ENCODE data around the gene NCAPH2. TPM values are rescaled to one million over a fixed set of nuclear protein-coding genes. Genes with fewer than 3 reads are reported as not detected.

Gene NCAPH2
- total RNA-seq, 2 donors from 2014 or later: 120 to 141 TPM

DNA sequence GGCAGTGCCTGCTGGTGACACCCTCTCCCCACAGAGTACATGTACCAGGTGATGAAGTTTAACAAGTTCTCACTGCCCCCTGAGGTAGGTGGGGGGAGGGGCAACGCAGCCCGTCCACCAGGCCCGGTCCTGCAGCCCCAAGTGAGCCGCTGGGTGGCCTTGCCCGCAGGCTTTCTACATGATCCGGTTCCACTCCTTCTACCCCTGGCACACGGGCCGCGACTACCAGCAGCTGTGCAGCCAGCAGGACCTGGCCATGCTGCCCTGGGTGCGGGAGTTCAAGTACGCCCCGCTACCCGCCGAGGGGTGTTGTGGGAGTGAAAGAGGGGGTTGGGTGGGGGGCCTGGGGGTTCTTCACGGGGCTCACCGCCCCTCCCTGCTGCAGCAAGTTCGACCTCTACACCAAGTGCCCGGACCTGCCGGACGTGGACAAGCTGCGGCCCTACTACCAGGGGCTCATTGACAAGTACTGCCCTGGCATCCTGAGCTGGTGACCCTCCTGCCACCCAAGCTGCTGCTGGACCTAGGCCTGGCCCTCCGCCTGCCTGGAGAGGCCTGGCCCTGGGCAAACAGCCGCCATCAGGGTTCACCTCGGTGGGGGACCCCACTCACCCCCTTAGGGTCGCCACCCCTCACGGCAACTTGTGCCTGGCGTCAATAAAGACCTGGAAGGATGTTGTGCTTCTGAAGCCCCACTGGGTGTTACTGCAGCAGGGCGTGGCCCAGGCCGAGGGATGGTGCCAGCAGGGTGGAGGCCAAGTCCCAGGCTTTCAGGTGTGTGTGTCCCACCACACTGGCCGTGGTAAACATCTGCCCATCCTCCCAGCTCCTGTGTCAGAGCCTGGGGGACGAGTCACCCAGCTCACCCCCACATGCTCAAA lies 18.4 kb upstream of the NCAPH2 start:
- no peaks in the 10 kb centered on the region for H3K36me3 Mint-ChIP-seq (ENCODE audit: insufficient read depth in 2 of 2)

GRCh38 chr22:50490531-50491308 lies 17.3 kb upstream of the NCAPH2 start:
- H3K4me1 Mint-ChIP-seq (ENCODE audit: low read depth): peaks cover 8% of the 10 kb centered on the region
- DNase-seq: no peak
- no peaks in the 10 kb centered on the region for H3K36me3 Mint-ChIP-seq (ENCODE audit: insufficient read depth in 2 of 2)
- no peaks in the 10 kb centered on the region for H3K27me3 Mint-ChIP-seq (ENCODE audit: low read depth)
- H3K9me3 Mint-ChIP-seq: no peaks in the 10 kb centered on the region
- H3K4me3 Mint-ChIP-seq: peak overlapping the region; percentile 52 to 58
- peak overlapping the region; percentile 79 for H3K27ac Mint-ChIP-seq
- peak in 1 of 2 donors; percentile 39 for ATAC-seq (replicated peaks in 1 of 2)

More for the DNA sequence above, 18.4 kb upstream of the NCAPH2 start:
- peaks cover 8% of the 10 kb centered on the region for H3K4me1 Mint-ChIP-seq (ENCODE audit: low read depth)
- no peak overlapping the region for H3K4me3 Mint-ChIP-seq
- no peak overlapping the region for H3K27ac Mint-ChIP-seq
- H3K9me3 Mint-ChIP-seq: no peaks in the 10 kb centered on the region
- DNase-seq (no peak), ATAC-seq (replicated peaks in 1 of 2) (no peak)
- no peaks in the 10 kb centered on the region for H3K27me3 Mint-ChIP-seq (ENCODE audit: low read depth)

DNA sequence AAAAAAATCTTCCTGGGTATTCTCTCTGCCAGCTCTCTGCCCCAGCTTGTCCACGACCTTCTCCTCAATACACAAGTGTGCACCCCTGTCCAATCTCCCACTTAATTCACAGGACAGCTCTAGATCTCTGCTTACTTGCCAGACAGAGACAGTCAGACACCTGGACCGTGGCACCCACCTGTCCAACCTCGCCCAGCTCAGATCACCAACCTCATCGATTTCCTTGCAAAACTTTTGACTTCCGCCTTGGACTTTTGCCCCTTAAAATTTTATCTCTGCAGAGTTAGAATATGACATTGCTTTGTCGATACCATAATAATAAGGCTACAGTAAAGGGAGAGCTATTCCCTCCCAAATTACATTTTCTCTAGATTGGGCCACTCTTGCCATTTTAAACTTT lies 10.9 kb upstream of the NCAPH2 start:
- DNase-seq: no peak
- Mint-ChIP-seq H3K4me1 (ENCODE audit: low read depth) (peaks cover 6% of the 10 kb centered on the region), H3K27ac (no peak overlapping the region), H3K27me3 (ENCODE audit: low read depth) (no peaks in the 10 kb centered on the region), H3K9me3 (no peaks in the 10 kb centered on the region), H3K36me3 (ENCODE audit: insufficient read depth in 2 of 2) (no peaks in the 10 kb centered on the region), H3K4me3 (no peak overlapping the region)
- no peak for ATAC-seq (replicated peaks in 1 of 2)

- Mint-ChIP-seq H3K27me3 (ENCODE audit: low read depth) (no peaks in the 10 kb centered on the region), H3K36me3 (ENCODE audit: insufficient read depth in 2 of 2) (no peaks in the 10 kb centered on the region), H3K4me1 (ENCODE audit: low read depth) (peaks cover 6% of the 10 kb centered on the region), H3K9me3 (no peaks in the 10 kb centered on the region), H3K27ac (no peak overlapping the region), H3K4me3 (no peak overlapping the region)
- ATAC-seq (replicated peaks in 1 of 2): peak; percentile 81 to 86
- peak; percentile 73 to 74 for DNase-seq
Observed at GRCh38 chr22:50498322-50498890, 9.6 kb upstream of the NCAPH2 start.

GRCh38 chr22:50500452-50500851 lies 7.6 kb upstream of the NCAPH2 start:
- ATAC-seq (replicated peaks in 1 of 2) (no peak), DNase-seq (no peak)
- H3K9me3 Mint-ChIP-seq: no peaks in the 10 kb centered on the region
- no peaks in the 10 kb centered on the region for H3K27me3 Mint-ChIP-seq (ENCODE audit: low read depth)
- no peaks in the 10 kb centered on the region for H3K36me3 Mint-ChIP-seq (ENCODE audit: insufficient read depth in 2 of 2)
- H3K27ac Mint-ChIP-seq: no peak overlapping the region
- peaks cover 6% of the 10 kb centered on the region for H3K4me1 Mint-ChIP-seq (ENCODE audit: low read depth)
- H3K4me3 Mint-ChIP-seq: no peak overlapping the region

DNA sequence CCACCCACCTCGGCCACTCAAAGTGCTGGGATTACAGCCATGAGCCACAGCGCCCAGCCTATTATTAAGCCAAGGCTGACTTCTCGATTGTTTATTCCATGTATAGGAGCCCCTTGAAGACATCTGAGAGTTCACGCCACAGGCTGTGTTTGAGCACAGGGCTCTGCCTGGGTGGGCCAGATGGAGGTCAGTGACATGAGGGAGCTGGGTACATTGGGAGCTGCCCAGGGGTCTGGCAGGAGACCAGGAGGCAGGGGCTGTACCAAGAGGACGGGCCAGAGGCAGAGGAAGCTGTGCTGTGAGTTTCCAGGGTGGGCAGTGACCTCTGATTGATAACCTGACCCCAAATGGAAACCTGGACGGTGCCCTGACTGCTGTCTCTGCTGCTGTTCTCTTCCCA lies 5.9 kb upstream of the NCAPH2 start:
- Mint-ChIP-seq H3K4me3 (no peak overlapping the region), H3K27ac (no peak overlapping the region), H3K9me3 (no peaks in the 10 kb centered on the region), H3K4me1 (ENCODE audit: low read depth) (peaks cover 6% of the 10 kb centered on the region), H3K27me3 (ENCODE audit: low read depth) (no peaks in the 10 kb centered on the region), H3K36me3 (ENCODE audit: insufficient read depth in 2 of 2) (no peaks in the 10 kb centered on the region)
- DNase-seq (no peak), ATAC-seq (replicated peaks in 1 of 2) (no peak)

DNA sequence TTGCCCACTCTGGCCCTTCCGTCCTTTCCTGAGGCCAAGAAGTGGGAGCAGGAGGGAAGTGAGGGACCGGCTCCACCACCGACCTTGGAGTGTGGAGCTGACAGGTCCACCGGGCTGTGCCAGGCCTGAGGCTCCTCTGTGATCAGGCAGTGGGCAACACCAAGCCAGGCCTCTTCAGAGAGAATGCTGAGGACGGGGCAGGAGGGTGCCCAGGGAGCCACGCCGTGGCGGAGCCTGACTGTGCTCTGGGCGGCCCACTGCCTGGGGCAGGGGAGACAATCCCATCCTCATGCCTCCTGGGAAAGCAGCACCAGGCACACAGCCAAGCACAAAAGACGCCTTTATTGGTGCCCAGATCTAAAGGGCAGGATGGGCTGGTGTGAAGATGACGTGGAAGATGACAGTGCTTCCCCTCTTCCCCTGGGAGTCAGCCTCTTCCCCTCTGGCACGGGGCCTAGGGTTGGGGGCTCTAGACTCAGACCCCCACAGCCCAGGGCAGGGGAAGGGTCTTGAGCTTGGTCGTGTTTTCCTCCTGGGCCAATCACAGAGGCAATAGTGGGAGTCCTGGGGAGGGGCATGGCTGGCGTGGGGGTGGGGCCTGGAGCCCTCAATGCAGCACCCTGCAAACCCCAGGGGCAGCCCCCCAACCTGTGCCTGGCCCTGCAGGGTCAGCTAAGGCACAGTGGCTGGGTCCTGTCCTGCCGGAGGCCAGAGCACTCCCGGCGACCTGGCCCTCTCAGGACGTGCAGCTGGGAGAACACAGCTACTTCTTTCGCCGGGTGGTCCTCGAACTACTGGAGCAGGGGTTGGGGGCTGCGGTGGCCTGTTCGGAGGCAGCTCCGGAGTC lies 5.2 kb upstream of the NCAPH2 start:
- peaks cover 0 to 3% of the 10 kb centered on the region in 2 donors for H3K36me3 Mint-ChIP-seq (ENCODE audit: insufficient read depth in 2 of 2)
- DNase-seq (no peak), ATAC-seq (replicated peaks in 1 of 2) (no peak)
- H3K9me3 Mint-ChIP-seq: no peaks in the 10 kb centered on the region
- no peak overlapping the region for H3K27ac Mint-ChIP-seq
- H3K4me1 Mint-ChIP-seq (ENCODE audit: low read depth): peaks cover 6% of the 10 kb centered on the region
- H3K27me3 Mint-ChIP-seq (ENCODE audit: low read depth): no peaks in the 10 kb centered on the region
- no peak overlapping the region for H3K4me3 Mint-ChIP-seq

- DNase-seq: peak in 1 of 2 donors; percentile 53
- ATAC-seq (replicated peaks in 1 of 2): no peak
- peaks cover 2% of the 10 kb centered on the region for H3K4me1 Mint-ChIP-seq (ENCODE audit: low read depth)
- H3K27ac Mint-ChIP-seq: no peak overlapping the region
- no peak overlapping the region for H3K4me3 Mint-ChIP-seq
- H3K36me3 Mint-ChIP-seq (ENCODE audit: insufficient read depth in 2 of 2): peaks cover 0 to 3% of the 10 kb centered on the region in 2 donors
- no peaks in the 10 kb centered on the region for H3K9me3 Mint-ChIP-seq
- no peaks in the 10 kb centered on the region for H3K27me3 Mint-ChIP-seq (ENCODE audit: low read depth)
Observed at GRCh38 chr22:50503475-50504145, 4.4 kb upstream of the NCAPH2 start.

- Mint-ChIP-seq H3K27ac (no peak overlapping the region), H3K27me3 (ENCODE audit: low read depth) (no peaks in the 10 kb centered on the region), H3K4me1 (ENCODE audit: low read depth) (peaks cover 9% of the 10 kb centered on the region), H3K36me3 (ENCODE audit: insufficient read depth in 2 of 2) (peaks cover 0 to 3% of the 10 kb centered on the region in 2 donors), H3K9me3 (no peaks in the 10 kb centered on the region), H3K4me3 (no peak overlapping the region)
- DNase-seq (no peak), ATAC-seq (replicated peaks in 1 of 2) (no peak)
Observed at GRCh38 chr22:50504369-50505211, 3.4 kb upstream of the NCAPH2 start.

- no peak overlapping the region for H3K27ac Mint-ChIP-seq
- peaks cover 0 to 4% of the 10 kb centered on the region in 2 donors for H3K36me3 Mint-ChIP-seq (ENCODE audit: insufficient read depth in 2 of 2)
- H3K4me1 Mint-ChIP-seq (ENCODE audit: low read depth): peaks cover 17% of the 10 kb centered on the region
- no peak for ATAC-seq (replicated peaks in 1 of 2)
- no peaks in the 10 kb centered on the region for H3K9me3 Mint-ChIP-seq
- DNase-seq: no peak
- H3K27me3 Mint-ChIP-seq (ENCODE audit: low read depth): no peaks in the 10 kb centered on the region
- H3K4me3 Mint-ChIP-seq: peak overlapping the region in 1 of 2 donors; percentile 36
Observed at GRCh38 chr22:50505276-50505775, 2.7 kb upstream of the NCAPH2 start.

DNA sequence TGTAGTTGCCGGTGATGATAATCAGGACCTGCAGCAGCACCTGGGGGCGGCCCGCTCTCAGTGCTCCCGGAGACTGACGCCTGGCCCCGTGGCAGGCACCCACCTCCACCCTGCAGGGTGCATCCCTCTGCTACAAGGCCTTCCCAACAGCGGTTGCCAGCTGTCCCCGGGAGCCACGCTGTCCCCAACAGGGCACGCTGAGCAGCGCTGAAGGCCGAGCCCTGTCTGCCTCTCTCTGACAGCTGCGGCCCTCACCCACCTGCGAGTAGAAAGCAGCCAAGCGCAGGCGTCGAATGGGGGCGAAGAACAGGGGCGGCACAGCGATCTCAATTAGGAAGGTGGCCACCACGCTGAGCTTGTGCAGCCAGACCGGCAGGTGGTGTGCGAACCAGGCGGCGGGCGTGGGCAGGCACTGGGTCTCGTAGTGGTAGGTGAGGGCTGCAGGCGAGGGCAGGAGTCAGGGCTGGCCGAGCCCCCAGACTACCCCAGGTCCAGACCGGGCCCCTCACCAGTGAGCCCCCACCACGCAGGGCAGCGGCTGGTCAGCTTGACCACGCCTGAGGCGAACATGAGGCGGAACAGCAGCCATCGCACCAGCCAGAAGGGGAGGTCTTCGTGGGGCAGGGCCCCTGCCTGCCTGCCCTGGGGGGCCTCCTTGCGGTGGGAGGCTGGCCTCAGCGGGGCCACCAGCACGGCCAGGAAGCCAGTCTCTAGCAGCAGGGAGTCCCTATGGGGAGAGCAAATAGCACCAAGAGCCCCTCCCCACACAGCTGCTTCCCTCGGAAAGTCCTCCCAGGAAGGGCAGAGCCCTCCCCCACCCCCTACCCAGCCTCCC lies 2.0 kb upstream of the NCAPH2 start:
- no peak for DNase-seq
- peak overlapping the region; percentile 89 to 97 for H3K4me3 Mint-ChIP-seq
- H3K36me3 Mint-ChIP-seq (ENCODE audit: insufficient read depth in 2 of 2): peaks cover 0 to 7% of the 10 kb centered on the region in 2 donors
- H3K27ac Mint-ChIP-seq: no peak overlapping the region
- peaks cover 22% of the 10 kb centered on the region for H3K4me1 Mint-ChIP-seq (ENCODE audit: low read depth)
- no peaks in the 10 kb centered on the region for H3K27me3 Mint-ChIP-seq (ENCODE audit: low read depth)
- no peak for ATAC-seq (replicated peaks in 1 of 2)
- H3K9me3 Mint-ChIP-seq: no peaks in the 10 kb centered on the region
